Common myeloid progenitor, CD34-positive (primary cell): Measurements from ENCODE around the gene NES.

ENCODE experiments used
- CTCF ChIA-PET: fragments of 350-600 bp; sonication (Branson Sonifier 250); formaldehyde crosslinking; loops from one replicate; lab custom pipeline; 2021; ENCODE audit warnings: antibody characterized with exemption; lab: Charles Lee
- POLR2A ChIA-PET: fragments of 350-600 bp; sonication (Branson Sonifier 250); formaldehyde crosslinking; loops from one replicate; lab custom pipeline; 2021; ENCODE audit warnings: antibody characterized with exemption; lab: Charles Lee
- DNase-seq, 3 donors: peaks; one replicate each; pipeline versions ENCODE4 v3.0.0 to v3.0.0-alpha.2; 2013
- H3K27ac ChIP-seq, 2 experiments: 1 replicate in 1 of 2; 2 replicates in 1 of 2; pipeline ENCODE4 v1.7.0; 2013; ENCODE audit warnings: inconsistent platforms in 2 of 2, low read length in 2 of 2, mild to moderate bottlenecking in 2 of 2, low read depth in 1 of 2, moderate library complexity in 1 of 2; ENCODE audit not compliant: severe bottlenecking in 2 of 2, insufficient read depth in 1 of 2, poor library complexity in 1 of 2
- H3K27me3 ChIP-seq, 5 experiments: replicated peaks in 2 of 5; 1 replicate in 3 of 5; 2 replicates in 2 of 5; pipeline versions ENCODE4 v1.6.1 to v1.7.0; 2013; ENCODE audit warnings: low read length in 4 of 5, mild to moderate bottlenecking in 2 of 5, moderate library complexity in 2 of 5, inconsistent platforms in 1 of 5; ENCODE audit not compliant: insufficient read depth in 5 of 5, control insufficient read depth in 4 of 5
- H3K36me3 ChIP-seq, 4 experiments: 1 replicate in 2 of 4; 2 replicates in 2 of 4; pipeline versions ENCODE4 v1.6.1 to v1.7.0; 2013; ENCODE audit warnings: low read length in 3 of 4, control low read depth in 1 of 4, mild to moderate bottlenecking in 1 of 4; ENCODE audit not compliant: control insufficient read depth in 4 of 4, insufficient read depth in 4 of 4
- H3K4me1 ChIP-seq, 4 experiments: 1 replicate in 3 of 4; 2 replicates in 1 of 4; pipeline versions ENCODE4 v1.6.1 to v1.7.1; 2013; ENCODE audit warnings: low read length in 3 of 4, mild to moderate bottlenecking in 3 of 4, control low read depth in 1 of 4, inconsistent platforms in 1 of 4, moderate library complexity in 1 of 4; ENCODE audit not compliant: control insufficient read depth in 4 of 4, insufficient read depth in 4 of 4; ENCODE audit errors: control extremely low read depth in 1 of 4
- H3K4me3 ChIP-seq, 7 experiments: 1 replicate in 4 of 7; 2 replicates in 3 of 7; pipeline versions ENCODE4 v1.5.1 to v1.7.0; 2013; ENCODE audit warnings: mild to moderate bottlenecking in 7 of 7, low read length in 6 of 7, moderate library complexity in 6 of 7, inconsistent platforms in 2 of 7, low read depth in 2 of 7, control low read depth in 1 of 7; ENCODE audit not compliant: insufficient read depth in 4 of 7, control insufficient read depth in 1 of 7; ENCODE audit errors: extremely low read depth in 1 of 7
- H3K9me3 ChIP-seq, 5 experiments: 1 replicate in 4 of 5; 2 replicates in 1 of 5; pipeline versions ENCODE4 v1.6.1 to v1.7.1; 2013; ENCODE audit warnings: low read length in 4 of 5, mild to moderate bottlenecking in 2 of 5, inconsistent platforms in 1 of 5, low read depth in 1 of 5, moderate library complexity in 1 of 5; ENCODE audit not compliant: control insufficient read depth in 4 of 5, insufficient read depth in 2 of 5; ENCODE audit errors: control extremely low read depth in 1 of 5
- WGBS: methylation state at CpG from one replicate; pipeline ENCODE4 v1.1.5; 2013; ENCODE audit not compliant: insufficient coverage; 5-methylcytosine and 5-hydroxymethylcytosine counted together

Gene NES

DNA sequence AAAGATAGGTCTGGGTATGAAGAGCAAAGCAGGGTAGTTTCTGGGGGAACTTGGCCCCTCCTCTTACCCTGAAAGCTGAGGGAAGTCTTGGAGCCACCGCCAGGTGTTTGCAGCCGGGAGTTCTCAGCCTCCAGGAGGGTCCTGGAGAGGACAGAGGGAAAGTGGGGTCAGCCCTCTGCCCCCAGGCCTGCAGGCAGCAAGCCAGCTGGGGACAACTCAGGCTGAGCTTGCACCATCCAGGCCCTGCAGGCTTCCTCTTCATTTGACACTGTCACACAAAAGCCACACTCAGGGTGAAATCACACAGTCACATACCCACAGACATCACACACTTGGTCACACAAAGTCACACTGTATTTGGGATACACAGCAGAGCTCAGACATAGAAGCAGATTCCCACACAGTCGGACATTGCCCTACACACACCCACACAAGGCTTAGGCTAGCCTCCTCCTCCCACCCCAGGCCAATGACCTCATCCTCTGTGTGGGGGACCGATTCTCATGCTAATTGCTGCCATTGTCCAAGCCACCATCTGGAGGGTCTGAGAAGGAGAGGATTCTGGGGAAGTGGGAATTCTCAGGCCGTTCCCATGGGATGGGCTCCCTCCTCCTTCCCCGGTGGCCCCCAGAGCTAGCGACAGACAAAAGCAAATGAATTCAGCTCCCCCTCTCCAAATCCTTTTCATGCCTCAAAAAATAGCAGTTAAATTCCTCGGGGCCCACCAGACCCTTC lies 3.7 kb downstream of the NES start:
- Histone ChIP-seq H3K27me3 (peaks cover 0 to 72% (median 24%) of the 10 kb centered on the region in 5 experiments), H3K9me3 (no peaks in the 10 kb centered on the region), H3K4me1 (peaks cover 0 to 16% (median 12%) of the 10 kb centered on the region in 4 experiments), H3K4me3 (no peak overlapping the region), H3K27ac (no peak overlapping the region), H3K36me3 (no peaks in the 10 kb centered on the region)
- peak in 2 of 3 donors; percentile 13 to 16 for DNase-seq
- CTCF ChIA-PET: interaction anchor here (1.0 to 24.9 kb wide), 8 partner anchors 9 to 48 kb away, joined by 3 to 351 read pairs (median 3); no protein-coding TSS in a partner anchor
- POLR2A ChIA-PET: interaction anchor here (0.6 kb wide), 1 partner anchor 143 kb away, joined by 3 read pairs; the partner anchor contains the start of gene SH2D2A
- 90% methylated on average over 7 of the region's 8 CpGs for WGBS

DNA sequence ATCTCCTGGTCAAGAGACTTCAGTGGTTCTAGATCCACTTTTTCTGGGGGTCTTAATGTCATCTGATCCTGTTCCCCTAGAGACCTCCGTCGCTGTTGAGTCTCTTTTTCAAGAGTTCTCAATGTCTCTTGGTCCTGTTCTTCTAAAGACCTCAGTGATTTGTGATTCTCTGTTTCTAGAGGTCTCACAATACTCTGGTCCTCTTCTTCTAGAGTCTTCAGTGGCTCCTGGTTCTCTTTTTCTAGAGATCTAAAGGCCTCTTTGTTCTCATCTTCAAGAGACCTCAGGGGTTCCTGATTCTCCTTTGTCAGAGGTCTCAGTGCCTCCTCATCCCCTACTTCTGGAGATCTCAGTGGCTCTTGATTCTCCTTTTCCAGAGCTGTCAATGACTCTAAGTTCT lies 5.4 kb downstream of the NES start:
- CTCF ChIA-PET: interaction anchor here (1.0 to 24.9 kb wide), 3 partner anchors 9 to 47 kb away, joined by 3 to 351 read pairs (median 10); no protein-coding TSS in a partner anchor
- Histone ChIP-seq H3K4me1 (peaks cover 0 to 3% (median 1%) of the 10 kb centered on the region in 4 experiments), H3K27ac (no peak overlapping the region), H3K4me3 (no peak overlapping the region), H3K36me3 (no peaks in the 10 kb centered on the region), H3K27me3 (peaks cover 0 to 54% (median 13%) of the 10 kb centered on the region in 5 experiments), H3K9me3 (no peaks in the 10 kb centered on the region)
- DNase-seq: no peak
- WGBS: 100% methylated on average over 2 of the region's 2 CpGs
- POLR2A ChIA-PET: no interaction called here

DNA sequence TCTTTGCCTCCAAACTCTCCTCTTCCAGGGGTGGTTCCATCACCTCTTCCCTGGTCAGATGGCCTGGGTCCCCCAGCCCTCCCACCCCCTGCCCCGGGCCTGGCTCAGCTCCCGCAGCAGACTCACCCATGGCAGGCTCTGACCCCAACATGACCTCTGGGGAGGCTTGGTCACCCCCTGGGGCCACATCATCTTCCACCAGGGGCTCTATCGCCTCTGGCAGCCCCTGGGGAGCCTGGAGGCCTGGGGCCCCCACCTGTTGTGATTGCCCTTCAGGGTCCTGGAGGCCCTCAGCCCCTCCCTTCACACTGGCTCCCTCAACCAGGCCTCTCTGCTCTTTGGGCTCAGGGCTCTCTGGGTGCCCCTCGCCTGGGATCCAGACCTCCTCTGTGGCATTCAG lies 6.4 kb downstream of the NES start:
- POLR2A ChIA-PET: no interaction called here
- Histone ChIP-seq H3K9me3 (no peaks in the 10 kb centered on the region), H3K27ac (no peak overlapping the region), H3K36me3 (no peaks in the 10 kb centered on the region), H3K4me1 (no peaks in the 10 kb centered on the region), H3K4me3 (no peak overlapping the region), H3K27me3 (peaks cover 0 to 44% (median 13%) of the 10 kb centered on the region in 5 experiments)
- CTCF ChIA-PET: interaction anchor here (1.6 to 24.9 kb wide), 4 partner anchors 8 to 56 kb away, joined by 3 to 351 read pairs (median 180); partner anchors contain the start of gene NES
- WGBS: 71% methylated on average over 4 of the region's 4 CpGs
- DNase-seq: no peak

DNA sequence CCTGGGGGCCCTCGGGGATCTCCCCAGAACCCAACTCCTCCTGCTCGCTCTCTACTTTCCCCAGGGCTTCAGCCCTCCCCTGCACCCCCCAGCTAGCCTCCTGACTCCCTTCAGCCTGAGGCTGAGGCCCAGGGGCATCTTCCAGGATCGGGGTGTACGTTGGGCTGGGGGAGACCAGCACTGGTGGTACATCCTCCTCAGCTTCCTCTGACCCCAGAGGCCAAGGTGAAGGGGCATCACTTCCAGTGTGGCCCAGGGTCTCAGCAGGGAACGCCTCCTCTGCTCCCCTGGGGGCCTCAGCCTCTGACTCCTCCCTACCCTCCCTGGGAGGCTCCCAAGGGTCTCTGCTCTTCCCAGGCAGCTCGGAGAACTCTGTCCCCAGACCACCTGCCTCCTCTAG lies 6.8 kb downstream of the NES start:
- H3K4me3 ChIP-seq: no peak overlapping the region
- H3K27ac ChIP-seq: no peak overlapping the region
- WGBS: 88% methylated on average over 5 of the region's 6 CpGs
- H3K27me3 ChIP-seq: peaks cover 0 to 40% (median 9%) of the 10 kb centered on the region in 5 experiments
- H3K4me1 ChIP-seq: peaks cover 0 to 3% (median under 1%) of the 10 kb centered on the region in 4 experiments
- no peaks in the 10 kb centered on the region for H3K36me3 ChIP-seq
- no peak for DNase-seq
- H3K9me3 ChIP-seq: no peaks in the 10 kb centered on the region
- POLR2A ChIA-PET: no interaction called here
- CTCF ChIA-PET: interaction anchor here (1.6 to 24.9 kb wide), 4 partner anchors 8 to 56 kb away, joined by 3 to 351 read pairs (median 180); partner anchors contain the start of gene NES

DNA sequence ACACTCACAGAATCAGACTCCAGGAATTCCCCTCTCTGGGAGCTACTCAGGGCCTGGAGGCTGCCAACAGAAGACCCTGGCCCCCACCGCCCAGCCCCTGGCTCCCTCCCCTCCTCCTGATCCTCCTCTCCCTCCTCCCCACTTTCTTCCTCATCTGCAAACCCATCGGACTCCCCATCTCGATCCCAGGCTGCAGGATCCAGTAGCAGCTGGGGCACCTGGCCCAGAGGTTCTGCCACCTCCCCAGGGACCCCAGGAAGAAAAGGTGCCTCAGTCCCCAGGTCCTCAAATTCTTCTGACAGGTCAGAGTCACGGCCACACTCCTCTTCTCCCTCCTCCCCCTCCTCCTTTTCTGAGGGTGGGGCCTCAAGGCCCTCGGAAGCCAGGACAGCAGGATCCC lies 7.4 kb downstream of the NES start:
- H3K9me3 ChIP-seq: no peaks in the 10 kb centered on the region
- no peak overlapping the region for H3K4me3 ChIP-seq
- ChIA-PET POLR2A (no interaction called here), CTCF (interaction anchor here (1.6 to 24.9 kb wide), 4 partner anchors 7 to 57 kb away, joined by 3 to 351 read pairs (median 180); partner anchors contain the start of gene NES)
- 44% methylated on average over 2 of the region's 5 CpGs for WGBS
- no peaks in the 10 kb centered on the region for H3K36me3 ChIP-seq
- no peak overlapping the region for H3K27ac ChIP-seq
- peaks cover 0 to 37% (median 5%) of the 10 kb centered on the region in 5 experiments for H3K27me3 ChIP-seq
- DNase-seq: no peak
- H3K4me1 ChIP-seq: peaks cover 0 to 8% (median 5%) of the 10 kb centered on the region in 4 experiments

DNA sequence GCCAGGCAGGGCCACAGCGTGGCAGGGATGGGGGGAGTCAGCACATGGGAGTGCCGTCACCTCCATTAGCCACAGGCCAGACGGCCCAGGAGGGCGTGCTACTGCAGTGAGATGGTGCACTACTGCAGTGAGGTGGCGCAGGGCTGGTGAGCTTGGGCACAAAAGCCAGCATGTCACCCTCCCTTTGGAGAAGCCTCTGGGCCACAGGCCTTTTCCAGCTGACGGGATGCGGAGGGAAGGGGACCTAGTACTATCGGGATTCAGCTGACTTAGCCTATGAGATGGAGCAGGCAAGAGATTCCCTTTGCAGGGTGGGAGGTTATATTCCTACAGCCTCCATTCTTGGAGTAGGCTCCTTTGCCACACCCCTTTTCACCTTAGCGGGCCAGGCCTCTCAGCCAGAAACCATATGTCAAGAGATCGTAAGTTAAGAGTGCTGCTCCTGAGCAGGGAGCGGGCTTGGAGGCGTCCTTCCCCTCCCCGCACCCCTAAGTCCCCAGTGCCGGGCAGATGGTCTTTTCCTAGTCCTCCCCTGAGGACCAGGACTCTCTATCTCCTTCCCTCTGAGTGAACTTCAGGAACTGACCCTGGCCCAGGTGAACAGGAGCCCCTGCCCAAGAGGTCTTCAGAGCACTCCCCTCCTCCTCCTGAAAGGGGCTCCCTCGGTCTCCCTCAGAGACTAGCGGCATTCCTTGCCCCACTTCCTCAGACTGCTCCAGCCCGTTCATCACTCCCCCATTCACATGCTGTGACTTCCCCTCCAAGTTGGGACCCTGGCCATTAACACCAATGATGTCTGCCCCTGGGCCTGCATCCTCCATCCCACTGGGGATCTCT lies 8.2 kb downstream of the NES start:
- WGBS: 90% methylated on average over 17 of the region's 17 CpGs
- Histone ChIP-seq H3K27ac (no peak overlapping the region), H3K36me3 (no peaks in the 10 kb centered on the region), H3K4me1 (peaks cover 0 to 16% (median 10%) of the 10 kb centered on the region in 4 experiments), H3K27me3 (peaks cover 0 to 30% (median 0%) of the 10 kb centered on the region in 5 experiments), H3K4me3 (no peak overlapping the region), H3K9me3 (no peaks in the 10 kb centered on the region)
- ChIA-PET CTCF (interaction anchor here (1.6 to 24.9 kb wide), 3 partner anchors 6 to 58 kb away, joined by 3 to 351 read pairs (median 351); partner anchors contain the start of gene NES), POLR2A (no interaction called here)
- DNase-seq: no peak
